Brain microvascular endothelial cell (primary cell): ENCODE results near the gene TMEM151B.

Experiments used
- DNase-seq: peaks from one replicate; pipeline ENCODE4 v3.0.0-alpha.2; 2020
- H3K27ac ChIP-seq: fragments of 250-450 bp; sonication (Bioruptor Pico); 2 replicates; pipeline ENCODE4 v1.5.1; 2020; ENCODE audit warnings: mild to moderate bottlenecking, moderate library complexity
- H3K27me3 ChIP-seq: fragments of 250-450 bp; sonication (Bioruptor Pico); replicated peaks from 2 replicates; pipeline ENCODE4 v1.5.1; 2020; ENCODE audit warnings: mild to moderate bottlenecking
- H3K36me3 ChIP-seq: fragments of 250-450 bp; sonication (Bioruptor Pico); replicated peaks from 2 replicates; pipeline ENCODE4 v1.5.1; 2020; ENCODE audit warnings: mild to moderate bottlenecking
- H3K4me3 ChIP-seq: 2 replicates; pipeline ENCODE4 v1.5.1; 2011; ENCODE audit warnings: low read depth, mild to moderate bottlenecking, control low read depth, low read length, moderate library complexity
- in situ Hi-C: cut with HindIII; loops from 2 replicates; pipeline ENCODE4 v1.10.0; 2017; ENCODE audit warnings: low sequenced_read_pairs, low pct_ligation_motif_present
- TF ChIP-seq, protein P1 (sequence below): IDR thresholded peaks from 2 replicates; pipeline ENCODE4 v1.5.1; 2011; ENCODE audit warnings: low read depth, mild to moderate bottlenecking, moderate library complexity, low read length, control low read depth, inconsistent platforms; ENCODE audit errors: missing control alignments

The TMEM151B gene

DNA sequence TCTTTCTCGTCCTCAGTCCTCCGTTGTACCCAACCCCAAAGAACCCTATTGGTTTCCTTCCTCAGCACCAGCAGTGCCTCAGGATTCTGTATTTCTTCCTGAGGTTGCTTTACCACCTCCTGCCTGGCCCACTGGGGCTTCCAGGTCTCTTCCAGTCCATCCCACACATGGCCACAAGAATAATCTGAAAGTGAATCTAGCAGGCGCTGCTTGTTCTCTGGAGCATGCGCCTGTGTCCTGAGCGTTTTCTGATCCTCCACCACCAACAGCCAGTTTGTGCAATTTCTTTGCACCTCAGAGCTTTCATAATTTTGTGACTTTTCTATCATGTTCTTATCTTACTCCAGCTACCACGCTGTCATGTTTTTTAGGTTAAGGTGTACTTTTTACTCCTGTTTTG lies 35.0 kb upstream of the TMEM151B start:
- TF ChIP-seq, protein P1, sequence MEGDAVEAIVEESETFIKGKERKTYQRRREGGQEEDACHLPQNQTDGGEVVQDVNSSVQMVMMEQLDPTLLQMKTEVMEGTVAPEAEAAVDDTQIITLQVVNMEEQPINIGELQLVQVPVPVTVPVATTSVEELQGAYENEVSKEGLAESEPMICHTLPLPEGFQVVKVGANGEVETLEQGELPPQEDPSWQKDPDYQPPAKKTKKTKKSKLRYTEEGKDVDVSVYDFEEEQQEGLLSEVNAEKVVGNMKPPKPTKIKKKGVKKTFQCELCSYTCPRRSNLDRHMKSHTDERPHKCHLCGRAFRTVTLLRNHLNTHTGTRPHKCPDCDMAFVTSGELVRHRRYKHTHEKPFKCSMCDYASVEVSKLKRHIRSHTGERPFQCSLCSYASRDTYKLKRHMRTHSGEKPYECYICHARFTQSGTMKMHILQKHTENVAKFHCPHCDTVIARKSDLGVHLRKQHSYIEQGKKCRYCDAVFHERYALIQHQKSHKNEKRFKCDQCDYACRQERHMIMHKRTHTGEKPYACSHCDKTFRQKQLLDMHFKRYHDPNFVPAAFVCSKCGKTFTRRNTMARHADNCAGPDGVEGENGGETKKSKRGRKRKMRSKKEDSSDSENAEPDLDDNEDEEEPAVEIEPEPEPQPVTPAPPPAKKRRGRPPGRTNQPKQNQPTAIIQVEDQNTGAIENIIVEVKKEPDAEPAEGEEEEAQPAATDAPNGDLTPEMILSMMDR: no peak
- no peak overlapping the region for H3K4me3 ChIP-seq
- DNase-seq: no peak
- H3K27ac ChIP-seq: no peak overlapping the region
- peaks cover 4% of the 10 kb centered on the region for H3K36me3 ChIP-seq
- no peaks in the 10 kb centered on the region for H3K27me3 ChIP-seq
- in situ Hi-C loops: no loop called here

DNA sequence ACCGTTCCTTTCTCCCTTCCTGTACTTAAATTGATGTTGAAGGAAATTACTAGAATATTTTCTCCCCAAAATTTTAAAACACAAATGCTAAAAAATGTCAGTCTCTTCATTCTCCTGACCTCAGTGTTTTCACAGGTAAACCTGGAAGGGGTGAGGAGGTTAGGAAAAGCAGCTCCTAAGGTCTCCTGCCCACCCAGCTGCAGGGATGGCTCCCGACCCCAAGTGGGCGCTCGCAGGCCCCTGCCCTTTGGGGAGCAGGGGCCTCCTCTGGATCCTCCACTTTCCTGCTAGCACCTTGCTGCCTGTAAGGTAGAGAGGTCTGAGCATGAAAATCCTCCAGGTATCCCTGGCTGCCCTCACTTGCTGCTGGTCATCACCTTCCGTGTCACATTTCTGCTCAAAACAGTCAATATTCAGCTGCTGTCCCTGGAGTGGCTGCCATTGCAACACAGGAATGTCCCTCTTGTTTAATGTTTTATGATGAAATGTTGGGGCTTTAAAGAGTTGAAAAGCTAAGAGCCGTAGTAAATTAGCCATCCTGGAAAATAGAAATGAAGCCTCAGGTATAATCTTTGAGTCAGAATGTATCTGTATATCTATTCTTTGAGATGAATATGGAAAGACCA lies 34.2 kb upstream of the TMEM151B start:
- in situ Hi-C loops: no loop called here
- Histone ChIP-seq H3K27ac (no peak overlapping the region), H3K27me3 (no peaks in the 10 kb centered on the region), H3K36me3 (peaks cover 4% of the 10 kb centered on the region), H3K4me3 (no peak overlapping the region)
- no peak for DNase-seq
- TF ChIP-seq, protein P1: no peak

DNA sequence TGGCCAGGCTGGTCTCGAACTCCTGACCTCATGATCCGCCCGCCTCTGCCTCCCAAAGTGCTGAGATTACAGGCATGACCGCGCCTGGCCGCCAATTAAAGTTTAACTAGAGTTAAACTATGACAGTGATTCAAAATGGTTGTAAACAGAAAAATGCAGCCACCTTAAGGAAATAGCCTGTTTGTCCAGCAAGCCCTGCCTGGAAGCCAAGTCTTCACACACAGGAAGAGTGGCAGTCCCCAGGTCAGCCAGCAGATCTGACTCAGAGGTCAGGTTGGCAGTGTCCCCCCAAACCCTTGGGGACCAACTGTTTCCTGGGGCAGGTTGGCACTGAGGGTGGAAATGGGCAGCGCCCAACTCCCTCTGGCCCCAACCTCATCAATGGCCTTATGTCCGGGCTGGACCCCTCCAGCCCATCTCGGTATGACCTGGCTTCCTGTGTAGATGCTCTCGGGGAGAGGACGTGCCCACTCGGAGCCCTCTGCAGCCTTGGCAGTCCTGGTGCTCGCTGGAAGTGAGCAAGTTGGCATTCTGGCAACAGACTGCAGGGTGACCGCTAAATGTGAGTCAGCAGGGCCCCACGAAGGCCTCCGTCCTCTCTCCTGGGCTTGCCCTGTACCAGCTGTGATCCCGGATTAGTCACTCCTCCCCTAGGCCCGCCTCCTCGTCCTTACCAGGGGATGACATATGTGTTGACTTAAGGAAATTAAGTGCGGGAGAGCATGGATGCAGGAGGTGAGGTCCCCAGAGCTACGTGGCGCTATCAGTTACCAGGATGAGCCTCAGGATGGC lies 33.0 kb upstream of the TMEM151B start:
- Histone ChIP-seq H3K27ac (peak overlapping the region; percentile 69), H3K36me3 (no peaks in the 10 kb centered on the region), H3K4me3 (peak overlapping the region; percentile 63), H3K27me3 (no peaks in the 10 kb centered on the region)
- in situ Hi-C loops: no loop called here
- TF ChIP-seq, protein P1: no peak
- DNase-seq: peak; percentile 94

DNA sequence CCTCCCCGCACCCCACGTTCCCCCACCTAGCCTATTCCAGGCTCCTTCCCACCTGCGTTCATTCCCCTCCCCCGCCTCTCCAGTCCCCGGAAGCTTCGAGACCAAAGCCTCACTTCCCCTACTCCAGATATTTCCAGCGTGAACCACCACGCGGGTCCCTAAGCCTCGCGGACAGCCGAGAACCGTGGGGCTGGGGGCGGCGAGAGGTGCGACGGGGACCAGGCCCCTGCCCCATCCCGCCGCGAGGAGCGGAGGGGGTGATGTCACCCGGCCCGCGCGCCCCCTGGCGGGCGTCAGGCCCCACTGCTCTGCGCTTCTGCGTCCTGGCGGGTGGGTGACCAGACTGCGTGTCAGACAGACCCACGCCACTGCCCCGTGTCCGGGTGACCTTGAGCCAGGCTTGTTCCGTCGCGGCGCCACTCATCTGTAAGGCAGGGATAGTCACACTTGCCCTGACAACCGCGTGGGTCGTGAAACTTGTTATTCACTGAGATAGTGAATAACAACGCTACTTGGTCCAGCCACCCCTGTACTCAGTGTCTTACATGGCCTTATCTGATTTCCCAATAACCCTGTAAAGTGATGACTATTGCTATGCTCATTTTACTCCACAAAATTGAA lies 32.3 kb upstream of the TMEM151B start:
- peak; percentile 62 for DNase-seq

DNA sequence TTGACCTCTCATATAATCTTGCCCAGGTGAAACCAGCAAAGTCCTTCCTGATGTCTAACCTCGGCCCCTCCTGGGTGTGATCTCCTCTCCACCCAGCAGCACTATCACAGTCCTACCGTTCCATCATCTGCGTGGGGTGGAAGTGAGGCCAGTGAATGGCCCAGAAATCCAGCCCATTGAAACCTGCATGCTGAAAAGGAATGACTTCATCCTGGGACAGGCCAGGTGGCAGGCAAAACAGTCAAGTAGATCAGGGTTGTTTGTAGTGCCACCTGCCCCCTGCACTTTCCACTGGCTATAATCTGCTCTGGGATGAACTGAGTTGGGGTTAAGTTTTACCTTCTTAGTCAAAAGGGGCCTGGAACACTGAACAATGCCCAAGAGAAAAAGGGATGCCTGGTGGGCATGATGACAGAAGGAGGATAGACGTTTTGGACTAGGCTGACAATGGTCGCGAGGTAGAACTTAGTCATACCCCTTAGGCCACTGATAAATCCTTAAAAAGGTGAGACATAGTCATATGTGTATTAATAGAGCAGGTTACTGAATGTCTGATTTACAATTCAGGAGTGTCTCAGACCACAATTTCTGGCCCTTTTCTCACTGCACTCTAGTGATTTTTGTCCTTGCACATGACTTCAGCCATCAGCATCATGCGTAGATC lies 31.4 kb upstream of the TMEM151B start:
- in situ Hi-C loops: no loop called here
- Histone ChIP-seq H3K27ac (no peak overlapping the region), H3K27me3 (no peaks in the 10 kb centered on the region), H3K4me3 (no peak overlapping the region), H3K36me3 (no peaks in the 10 kb centered on the region)
- TF ChIP-seq, protein P1: no peak
- no peak for DNase-seq

More for the DNA sequence above, 32.3 kb upstream of the TMEM151B start:
- in situ Hi-C loops: no loop called here
- peak overlapping the region; percentile 63 for H3K4me3 ChIP-seq
- no peaks in the 10 kb centered on the region for H3K27me3 ChIP-seq
- no peaks in the 10 kb centered on the region for H3K36me3 ChIP-seq
- peak overlapping the region; percentile 69 for H3K27ac ChIP-seq
- TF ChIP-seq, protein P1: peak; percentile 82
